ENCODE data around the gene ADCY5.
"Not testable (repeated sequence)": the region's sequence is repeated elsewhere in the genome, so short reads cannot be mapped to it uniquely, and the experiment has no call there.

ADCY5 gene

DNA sequence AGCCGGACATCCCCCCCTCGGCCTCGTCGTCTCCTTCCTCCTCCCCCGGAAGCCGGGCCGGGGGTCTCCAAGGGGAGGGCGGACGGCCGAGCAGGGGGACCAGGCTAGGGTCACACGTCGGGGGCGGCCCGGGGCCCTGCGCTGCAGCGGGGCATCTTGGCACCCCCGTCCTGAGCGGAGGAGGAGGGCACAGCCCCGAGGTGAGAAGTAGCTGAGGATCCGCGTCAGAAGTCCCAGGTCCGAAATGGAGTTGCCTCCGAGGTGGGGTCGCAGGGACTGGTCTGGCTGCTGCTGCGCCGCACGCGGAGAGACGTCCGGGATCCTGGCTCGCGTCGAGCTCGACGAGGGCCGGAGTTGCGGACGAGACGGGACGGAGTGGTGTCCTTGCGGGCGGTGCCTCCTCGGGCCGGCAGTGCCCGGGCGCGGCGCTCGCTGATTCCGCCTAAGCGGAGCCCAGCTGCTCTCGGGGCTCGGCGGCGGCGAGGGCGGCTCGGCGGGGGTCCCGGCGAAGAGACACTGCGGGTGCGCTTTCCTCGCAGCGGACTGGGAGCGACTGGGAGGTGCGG lies at the start of gene ADCY5:
Gene ADCY5, minus strand, starts transcription at position 555 of the 566 bp plus-strand sequence. Its CDS starts 545 bp downstream, at position 10.
- no peak for DNase-seq (ENCODE audit: low read depth)
- H3K4me3 ChIP-seq (ENCODE audit: control insufficient read depth, low read depth, low read length): peak within 1 kb of the TSS; percentile 60
- TF ChIP-seq, protein P1, sequence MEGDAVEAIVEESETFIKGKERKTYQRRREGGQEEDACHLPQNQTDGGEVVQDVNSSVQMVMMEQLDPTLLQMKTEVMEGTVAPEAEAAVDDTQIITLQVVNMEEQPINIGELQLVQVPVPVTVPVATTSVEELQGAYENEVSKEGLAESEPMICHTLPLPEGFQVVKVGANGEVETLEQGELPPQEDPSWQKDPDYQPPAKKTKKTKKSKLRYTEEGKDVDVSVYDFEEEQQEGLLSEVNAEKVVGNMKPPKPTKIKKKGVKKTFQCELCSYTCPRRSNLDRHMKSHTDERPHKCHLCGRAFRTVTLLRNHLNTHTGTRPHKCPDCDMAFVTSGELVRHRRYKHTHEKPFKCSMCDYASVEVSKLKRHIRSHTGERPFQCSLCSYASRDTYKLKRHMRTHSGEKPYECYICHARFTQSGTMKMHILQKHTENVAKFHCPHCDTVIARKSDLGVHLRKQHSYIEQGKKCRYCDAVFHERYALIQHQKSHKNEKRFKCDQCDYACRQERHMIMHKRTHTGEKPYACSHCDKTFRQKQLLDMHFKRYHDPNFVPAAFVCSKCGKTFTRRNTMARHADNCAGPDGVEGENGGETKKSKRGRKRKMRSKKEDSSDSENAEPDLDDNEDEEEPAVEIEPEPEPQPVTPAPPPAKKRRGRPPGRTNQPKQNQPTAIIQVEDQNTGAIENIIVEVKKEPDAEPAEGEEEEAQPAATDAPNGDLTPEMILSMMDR (IDR thresholded peaks at IDR 0.05; ENCODE audit: control insufficient read depth, insufficient read depth, low read depth, low read length, missing control alignments): no peak

DNA sequence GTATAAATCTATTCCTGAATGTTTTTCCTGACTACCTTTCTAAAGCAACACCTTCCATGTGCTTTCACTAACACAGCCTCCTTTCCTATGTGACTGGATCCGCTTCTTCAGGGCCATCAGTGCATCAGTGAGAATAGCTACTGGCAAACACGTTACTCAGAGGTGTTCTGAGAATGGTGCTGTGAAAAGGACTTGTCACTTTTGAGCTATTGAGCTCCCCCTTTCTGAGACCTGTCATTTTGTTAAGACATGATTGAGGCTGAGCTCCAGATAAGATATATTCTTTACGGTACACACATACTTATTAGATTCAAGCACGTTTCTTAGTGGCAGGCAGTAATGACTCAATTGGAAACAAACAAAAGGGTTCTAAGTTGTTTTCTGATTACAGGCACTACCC lies 45.0 kb upstream of the ADCY5 start:
- H3K4me3 ChIP-seq (ENCODE audit: control insufficient read depth, low read depth, low read length): no peak overlapping the region
- DNase-seq (ENCODE audit: low read depth): no peak
- TF ChIP-seq, protein P1 (IDR thresholded peaks at IDR 0.05; ENCODE audit: control insufficient read depth, insufficient read depth, low read depth, low read length, missing control alignments): no peak

DNA sequence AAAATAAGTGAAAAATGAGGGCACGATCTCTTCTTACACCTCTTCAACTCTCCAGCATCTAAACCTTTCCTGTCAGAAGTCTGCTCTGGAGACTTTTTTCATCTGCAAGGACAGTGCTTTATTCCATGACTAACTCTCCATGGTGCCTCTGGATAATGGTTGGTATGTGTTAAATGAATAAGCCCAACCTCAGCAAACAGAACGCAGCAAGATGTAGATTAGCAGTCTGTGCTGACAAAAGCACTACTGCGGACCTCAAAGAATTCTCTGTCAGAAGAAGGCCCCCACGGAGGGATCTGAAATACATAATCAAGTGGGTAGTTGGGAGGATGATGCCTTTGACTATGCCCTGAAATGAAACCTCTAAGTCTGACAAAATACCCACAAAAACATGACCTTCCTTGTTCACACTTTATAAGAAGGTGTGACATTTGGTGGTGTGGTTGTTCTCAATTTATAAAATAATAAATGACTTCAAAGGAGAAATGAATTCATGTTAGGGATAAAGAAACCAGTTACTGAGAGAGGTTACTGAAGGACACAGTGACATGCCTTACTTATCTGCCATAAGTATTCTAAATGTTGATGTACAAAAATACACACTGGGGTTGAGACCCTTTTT lies 43.2 kb upstream of the ADCY5 start:
- H3K4me3 ChIP-seq (ENCODE audit: control insufficient read depth, low read depth, low read length): no peak overlapping the region
- DNase-seq (ENCODE audit: low read depth): no peak
- TF ChIP-seq, protein P1 (IDR thresholded peaks at IDR 0.05; ENCODE audit: control insufficient read depth, insufficient read depth, low read depth, low read length, missing control alignments): no peak

DNA sequence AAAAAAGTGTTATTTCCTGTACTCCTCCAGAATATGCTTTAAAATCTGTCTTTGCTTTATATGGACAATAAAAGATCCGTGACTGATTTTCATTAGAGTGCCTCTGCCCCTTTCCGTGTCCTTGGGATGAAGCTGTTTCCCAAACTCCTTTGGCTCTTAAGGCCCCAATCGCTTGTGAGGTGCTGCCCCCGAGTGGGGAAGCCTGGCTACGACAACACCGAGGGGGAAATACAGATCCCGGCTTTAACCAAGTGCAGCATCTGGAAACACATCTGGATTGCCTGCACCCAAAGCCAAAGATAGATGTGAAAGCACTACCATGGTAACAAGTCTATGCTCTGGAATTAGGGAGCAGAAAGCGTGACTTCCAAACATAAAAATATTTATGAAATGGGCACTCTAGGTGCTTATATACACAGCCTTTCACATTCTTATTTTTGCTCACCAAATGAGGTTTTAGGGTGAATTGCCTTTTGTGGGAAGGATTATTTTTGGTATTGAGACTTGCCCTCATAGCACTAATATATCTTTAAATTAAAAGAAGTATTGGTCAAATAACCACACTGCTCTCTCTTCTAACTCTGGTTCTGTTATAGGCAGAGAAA lies 40.6 kb upstream of the ADCY5 start:
- peak; percentile 11 for DNase-seq (ENCODE audit: low read depth)
- TF ChIP-seq, protein P1 (IDR thresholded peaks at IDR 0.05; ENCODE audit: control insufficient read depth, insufficient read depth, low read depth, low read length, missing control alignments): peak; percentile 95
- H3K4me3 ChIP-seq (ENCODE audit: control insufficient read depth, low read depth, low read length): no peak overlapping the region

DNA sequence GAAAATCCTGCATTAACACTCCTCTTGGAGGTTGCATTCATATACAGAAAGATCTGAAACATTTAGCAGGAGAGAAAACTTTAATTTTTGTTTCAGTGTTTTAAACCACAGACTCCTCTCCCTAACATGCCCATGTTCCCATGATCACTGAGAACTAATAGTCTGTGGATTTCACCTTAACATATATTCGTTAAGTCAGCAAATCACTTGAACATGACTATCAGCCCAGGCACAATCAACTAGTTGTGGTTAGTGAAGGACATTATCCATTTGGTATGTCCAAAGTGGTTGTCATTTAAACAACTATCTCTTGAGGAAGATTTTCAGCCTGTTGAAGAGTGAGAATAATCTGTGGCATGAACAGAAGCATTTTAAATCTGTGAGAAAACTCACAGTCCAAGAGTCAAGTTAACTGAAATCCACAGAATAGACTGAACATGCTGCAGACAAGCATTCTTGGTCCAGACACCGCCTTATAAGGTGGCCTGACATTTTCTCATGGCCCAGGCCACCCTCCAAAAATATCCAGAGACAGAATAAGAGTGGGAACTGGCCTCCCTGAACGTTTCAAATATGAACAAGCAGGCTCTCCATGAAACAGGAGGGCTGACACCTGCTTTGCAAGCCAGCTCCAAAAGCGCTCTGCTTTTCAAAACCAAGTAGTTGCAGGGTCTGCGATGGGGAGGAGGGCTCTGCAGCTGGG lies 39.9 kb upstream of the ADCY5 start:
- no peak overlapping the region for H3K4me3 ChIP-seq (ENCODE audit: control insufficient read depth, low read depth, low read length)
- no peak for DNase-seq (ENCODE audit: low read depth)
- TF ChIP-seq, protein P1 (IDR thresholded peaks at IDR 0.05; ENCODE audit: control insufficient read depth, insufficient read depth, low read depth, low read length, missing control alignments): no peak

DNA sequence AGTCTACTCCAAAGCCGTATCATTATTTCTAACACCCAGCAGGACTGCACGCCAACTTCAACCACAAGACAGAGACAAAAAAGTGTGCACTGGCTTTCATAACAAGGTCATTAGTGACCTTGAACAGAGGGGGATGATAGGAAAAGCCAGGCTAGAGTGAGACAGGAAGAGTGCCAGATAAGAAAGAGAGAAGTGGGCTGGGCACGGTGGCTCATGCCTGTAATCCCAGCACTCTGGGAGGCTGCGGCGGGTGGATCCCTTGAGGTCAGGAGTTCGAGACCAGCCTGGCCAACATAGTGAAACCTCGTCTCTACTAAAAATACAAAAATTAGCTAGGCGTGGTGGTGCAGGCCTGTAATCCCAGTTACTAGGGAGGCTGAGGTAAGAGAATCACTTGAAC lies 38.2 kb upstream of the ADCY5 start:
- H3K4me3 ChIP-seq (ENCODE audit: control insufficient read depth, low read depth, low read length); DNase-seq (ENCODE audit: low read depth): not testable (repeated sequence)

DNA sequence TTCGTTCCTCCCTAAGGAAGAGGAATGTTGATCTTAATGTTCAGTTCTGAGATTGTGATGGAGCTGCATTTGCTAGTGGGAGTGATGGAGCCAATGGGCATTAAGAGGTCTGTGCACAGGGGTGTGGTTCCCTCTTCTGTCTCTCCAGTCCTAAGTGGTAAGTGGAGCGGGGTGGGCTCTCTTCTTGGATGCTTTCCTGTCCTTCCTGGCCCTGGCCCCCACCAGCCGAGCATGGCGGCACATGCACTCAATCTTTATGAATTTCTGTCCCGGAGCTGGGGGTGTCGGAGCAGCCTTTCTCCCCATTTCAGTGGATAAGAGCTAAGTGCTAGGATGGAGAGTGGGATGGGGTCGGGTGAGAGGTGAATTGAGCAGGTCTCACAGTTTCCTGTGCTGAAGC lies 37.6 kb upstream of the ADCY5 start:
- TF ChIP-seq, protein P1 (IDR thresholded peaks at IDR 0.05; ENCODE audit: control insufficient read depth, insufficient read depth, low read depth, low read length, missing control alignments): no peak
- no peak overlapping the region for H3K4me3 ChIP-seq (ENCODE audit: control insufficient read depth, low read depth, low read length)
- no peak for DNase-seq (ENCODE audit: low read depth)

Data from AG09309 (cell line).